ENCODE measurements around the gene SPINK1.

The SPINK1 gene

DNA sequence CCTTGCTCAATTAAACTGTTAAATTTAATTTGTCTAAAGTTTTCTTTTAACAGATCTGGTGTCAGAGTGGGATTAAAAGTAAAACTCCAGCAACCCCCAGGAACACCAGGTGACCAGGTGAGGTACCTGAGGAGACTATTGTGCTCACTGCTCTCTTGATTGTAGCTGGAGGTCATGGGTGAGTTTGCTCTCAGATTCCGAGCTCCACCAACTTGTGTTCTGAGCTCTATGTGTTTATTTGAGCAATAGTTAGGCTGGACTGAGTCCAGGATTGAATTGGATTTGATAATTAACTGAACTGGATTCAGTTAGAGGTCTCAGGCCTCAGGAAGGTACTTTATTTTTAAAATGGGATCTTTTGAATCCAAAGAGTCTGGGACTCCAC is 29.2 kb upstream of the SPINK1 start:
- Histone ChIP-seq H3K4me3 (ENCODE audit: low read depth, low read length) (no peak overlapping the region), H3K27ac (no peak overlapping the region), H3K36me3 (no peaks in the 10 kb centered on the region), H3K9me3 (ENCODE audit: severe bottlenecking) (no peaks in the 10 kb centered on the region), H3K27me3 (ENCODE audit: insufficient read depth, low read depth, severe bottlenecking) (no peaks in the 10 kb centered on the region)
- TF ChIP-seq, protein P1, sequence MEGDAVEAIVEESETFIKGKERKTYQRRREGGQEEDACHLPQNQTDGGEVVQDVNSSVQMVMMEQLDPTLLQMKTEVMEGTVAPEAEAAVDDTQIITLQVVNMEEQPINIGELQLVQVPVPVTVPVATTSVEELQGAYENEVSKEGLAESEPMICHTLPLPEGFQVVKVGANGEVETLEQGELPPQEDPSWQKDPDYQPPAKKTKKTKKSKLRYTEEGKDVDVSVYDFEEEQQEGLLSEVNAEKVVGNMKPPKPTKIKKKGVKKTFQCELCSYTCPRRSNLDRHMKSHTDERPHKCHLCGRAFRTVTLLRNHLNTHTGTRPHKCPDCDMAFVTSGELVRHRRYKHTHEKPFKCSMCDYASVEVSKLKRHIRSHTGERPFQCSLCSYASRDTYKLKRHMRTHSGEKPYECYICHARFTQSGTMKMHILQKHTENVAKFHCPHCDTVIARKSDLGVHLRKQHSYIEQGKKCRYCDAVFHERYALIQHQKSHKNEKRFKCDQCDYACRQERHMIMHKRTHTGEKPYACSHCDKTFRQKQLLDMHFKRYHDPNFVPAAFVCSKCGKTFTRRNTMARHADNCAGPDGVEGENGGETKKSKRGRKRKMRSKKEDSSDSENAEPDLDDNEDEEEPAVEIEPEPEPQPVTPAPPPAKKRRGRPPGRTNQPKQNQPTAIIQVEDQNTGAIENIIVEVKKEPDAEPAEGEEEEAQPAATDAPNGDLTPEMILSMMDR (IDR thresholded peaks at IDR 0.05; ENCODE audit: low read depth, low read length), result no peak
- DNase-seq, result no peak

- TF ChIP-seq, protein P1 (IDR thresholded peaks at IDR 0.05; ENCODE audit: low read depth, low read length), result no peak
- Histone ChIP-seq H3K27me3 (ENCODE audit: insufficient read depth, low read depth, severe bottlenecking) (no peaks in the 10 kb centered on the region), H3K4me3 (ENCODE audit: low read depth, low read length) (no peak overlapping the region), H3K27ac (no peak overlapping the region), H3K9me3 (ENCODE audit: severe bottlenecking) (no peaks in the 10 kb centered on the region), H3K36me3 (no peaks in the 10 kb centered on the region)
- no peak for DNase-seq
Observed at GRCh38 chr5:147859962-147860640, 28.6 kb upstream of the SPINK1 start.

DNA sequence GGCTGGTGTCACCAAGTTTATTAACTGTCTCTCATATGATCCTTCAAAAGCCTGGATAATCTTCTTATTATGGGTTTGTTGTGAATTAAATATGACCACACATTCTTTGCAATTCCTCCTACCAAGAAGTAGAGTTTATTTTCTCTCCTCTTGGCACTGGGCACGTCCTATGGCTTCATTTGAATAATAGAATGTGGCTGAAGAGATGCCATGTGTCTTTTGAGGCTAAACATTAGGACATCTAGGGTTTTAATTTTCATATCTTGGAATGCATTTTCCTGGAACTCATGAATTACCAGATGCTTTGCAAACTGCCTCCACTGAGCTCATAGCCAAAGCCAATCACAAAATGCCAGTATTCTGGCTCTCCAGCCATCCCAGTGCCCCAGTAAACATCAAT is 27.1 kb upstream of the SPINK1 start:
- no peak for DNase-seq
- Histone ChIP-seq H3K4me3 (ENCODE audit: low read depth, low read length) (no peak overlapping the region), H3K27me3 (ENCODE audit: insufficient read depth, low read depth, severe bottlenecking) (no peaks in the 10 kb centered on the region), H3K36me3 (no peaks in the 10 kb centered on the region), H3K9me3 (ENCODE audit: severe bottlenecking) (no peaks in the 10 kb centered on the region), H3K27ac (no peak overlapping the region)
- TF ChIP-seq, protein P1 (IDR thresholded peaks at IDR 0.05; ENCODE audit: low read depth, low read length), result no peak

GRCh38 chr5:147857302-147858129 is 26.0 kb upstream of the SPINK1 start:
- no peak overlapping the region for H3K4me3 ChIP-seq (ENCODE audit: low read depth, low read length)
- H3K27me3 ChIP-seq (ENCODE audit: insufficient read depth, low read depth, severe bottlenecking), result no peaks in the 10 kb centered on the region
- H3K9me3 ChIP-seq (ENCODE audit: severe bottlenecking), result no peaks in the 10 kb centered on the region
- peak; percentile 53 for DNase-seq
- TF ChIP-seq, protein P1 (IDR thresholded peaks at IDR 0.05; ENCODE audit: low read depth, low read length), result peak; percentile 66
- no peak overlapping the region for H3K27ac ChIP-seq
- no peaks in the 10 kb centered on the region for H3K36me3 ChIP-seq

DNA sequence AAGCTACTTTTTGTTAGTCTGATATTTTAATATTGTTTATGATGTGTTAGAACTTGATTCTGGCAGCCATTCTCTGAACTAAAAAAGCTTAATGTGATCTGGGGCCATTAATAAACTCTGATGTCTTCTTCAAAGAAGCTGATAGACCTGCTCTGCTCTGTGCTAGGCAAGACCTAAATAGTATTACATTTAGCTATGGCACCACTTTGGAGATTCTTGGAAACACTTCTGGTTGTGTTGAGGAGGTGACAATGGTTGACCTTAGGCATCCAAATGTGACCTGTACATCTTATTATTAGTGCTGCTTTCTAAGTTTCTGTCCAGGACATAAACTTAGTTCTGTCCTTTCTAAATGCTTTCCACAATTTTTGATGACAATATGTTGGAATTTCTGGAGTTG is 25.3 kb upstream of the SPINK1 start:
- Histone ChIP-seq H3K9me3 (ENCODE audit: severe bottlenecking) (no peaks in the 10 kb centered on the region), H3K36me3 (no peaks in the 10 kb centered on the region), H3K27ac (no peak overlapping the region), H3K4me3 (ENCODE audit: low read depth, low read length) (no peak overlapping the region), H3K27me3 (ENCODE audit: insufficient read depth, low read depth, severe bottlenecking) (no peaks in the 10 kb centered on the region)
- no peak for DNase-seq
- TF ChIP-seq, protein P1 (IDR thresholded peaks at IDR 0.05; ENCODE audit: low read depth, low read length), result no peak
